Activated naive CD4-positive, alpha-beta T cell treated with Interleukin-2 at 50 U/mL for 16 hours (primary cell): ENCODE data around the gene ADGRD1.

ENCODE experiments used
- DNase-seq: peaks from one replicate; pipeline ENCODE4 v3.0.0-alpha.2; 2020

Gene ADGRD1

DNA sequence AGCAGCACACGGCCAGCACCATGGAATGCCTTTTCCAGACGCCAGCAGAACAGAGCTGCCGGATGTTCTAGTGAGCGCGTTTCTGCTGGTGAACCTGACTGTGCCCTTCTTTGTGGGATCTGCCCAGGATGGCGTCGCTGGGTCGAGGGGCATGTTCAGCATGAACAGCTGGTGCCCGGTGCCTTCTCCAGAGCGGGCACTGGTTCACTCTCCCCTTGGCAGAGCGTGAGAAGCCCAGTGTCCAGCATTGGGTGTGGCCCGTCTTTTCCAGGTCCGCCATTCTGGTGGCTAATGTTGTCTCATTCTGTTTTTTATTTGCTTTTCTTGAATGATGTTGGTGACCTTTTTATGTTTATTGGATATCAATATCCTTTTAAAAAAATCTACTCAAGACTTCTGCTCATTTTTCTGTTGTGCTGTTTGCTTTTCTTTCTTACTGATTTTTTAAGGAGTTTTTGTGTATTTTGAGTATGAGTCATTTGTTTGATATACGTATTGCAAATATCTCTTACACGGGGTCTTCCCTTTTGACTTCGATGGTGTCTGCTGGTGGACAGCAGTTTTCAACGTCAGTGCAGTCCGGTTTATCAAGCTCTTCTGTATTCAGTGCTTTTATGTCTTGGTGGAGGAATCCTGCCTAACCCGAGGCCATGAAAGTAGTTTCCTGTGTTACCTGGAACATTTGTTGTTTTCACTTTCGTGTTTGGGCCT lies 74.3 kb downstream of the ADGRD1 start:
- no peak for DNase-seq

DNA sequence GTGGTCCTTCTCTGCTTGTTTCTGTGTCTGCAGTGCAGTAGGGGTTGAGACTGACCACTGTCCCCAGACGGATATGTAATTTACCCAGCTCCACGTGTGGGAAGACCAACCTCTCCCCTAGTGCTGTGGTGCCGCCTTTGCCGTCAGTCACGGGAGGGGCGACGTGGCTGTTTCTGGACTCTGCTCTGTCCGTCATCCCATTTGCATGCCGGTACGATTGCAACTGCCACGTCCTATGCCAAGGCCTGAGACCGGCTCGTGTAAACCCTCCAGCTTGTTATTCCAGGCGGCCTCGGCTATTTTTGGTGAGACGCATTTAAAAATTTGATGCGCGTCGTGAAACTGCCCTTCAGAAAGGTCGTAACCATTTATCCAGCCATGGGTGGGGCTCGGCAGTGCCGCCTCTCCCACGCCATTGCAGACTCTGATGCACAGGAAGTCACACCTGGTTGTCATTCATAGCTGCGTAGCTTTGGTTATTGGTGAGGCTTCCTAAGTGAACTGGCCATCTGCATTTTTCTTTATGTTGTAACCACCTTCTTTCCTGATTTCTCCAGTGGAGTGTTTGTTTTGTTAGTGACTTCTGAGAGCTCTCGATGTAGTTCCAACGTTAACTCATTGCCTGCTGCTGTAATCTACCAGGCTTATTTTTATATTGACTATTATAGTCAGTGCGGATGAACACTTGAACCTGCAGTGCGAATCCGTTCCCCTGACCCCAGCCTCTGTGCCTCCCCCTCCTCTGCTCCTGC lies 75.1 kb downstream of the ADGRD1 start:
- DNase-seq = no peak

DNA sequence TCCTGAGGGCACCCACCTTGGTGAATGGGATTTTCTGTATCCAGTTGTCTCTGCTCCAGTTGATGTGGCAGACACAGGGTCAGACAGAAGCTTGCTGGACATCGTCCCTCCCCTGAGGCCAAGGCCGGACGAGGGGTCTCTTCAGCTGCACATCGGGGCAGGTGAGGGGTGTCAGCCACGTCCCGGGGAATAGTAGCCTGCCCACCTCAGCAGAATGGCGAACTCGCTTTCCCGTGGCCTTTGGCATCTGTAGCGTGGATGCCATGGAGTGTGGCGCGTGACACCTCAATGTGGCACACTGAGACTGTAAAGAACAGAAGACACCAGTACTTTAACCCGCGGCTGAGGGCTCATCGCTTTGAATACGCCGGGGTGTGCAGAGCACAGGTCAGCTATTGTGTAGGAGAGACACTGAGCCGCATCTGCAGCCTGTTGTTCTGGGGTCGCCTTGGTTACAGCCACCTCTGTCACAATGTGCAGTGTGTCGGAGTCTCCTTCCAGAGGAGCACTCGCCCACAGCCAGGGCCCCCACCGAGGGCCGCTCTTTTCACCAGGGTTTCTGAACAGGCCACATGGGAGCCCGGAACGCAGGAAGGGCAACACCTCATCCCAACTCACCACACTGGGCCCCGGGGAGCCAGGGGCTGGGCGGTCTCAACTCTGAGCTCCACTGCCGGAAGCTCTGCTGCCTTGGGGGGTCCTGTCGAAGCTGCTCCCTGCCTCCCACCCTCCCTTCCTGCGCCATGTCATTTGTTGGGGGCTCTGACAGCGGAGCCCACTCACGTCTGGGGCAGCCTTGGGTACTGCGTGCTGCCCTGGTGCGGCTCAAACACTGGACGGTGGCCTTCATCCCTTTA lies 77.0 kb downstream of the ADGRD1 start:
- no peak for DNase-seq

- DNase-seq = no peak
These were observed 78.5 kb downstream of the ADGRD1 start for GRCh38 chr12:131032082-131032750.

GRCh38 chr12:131033486-131033885 lies 79.8 kb downstream of the ADGRD1 start:
- DNase-seq = no peak

DNA sequence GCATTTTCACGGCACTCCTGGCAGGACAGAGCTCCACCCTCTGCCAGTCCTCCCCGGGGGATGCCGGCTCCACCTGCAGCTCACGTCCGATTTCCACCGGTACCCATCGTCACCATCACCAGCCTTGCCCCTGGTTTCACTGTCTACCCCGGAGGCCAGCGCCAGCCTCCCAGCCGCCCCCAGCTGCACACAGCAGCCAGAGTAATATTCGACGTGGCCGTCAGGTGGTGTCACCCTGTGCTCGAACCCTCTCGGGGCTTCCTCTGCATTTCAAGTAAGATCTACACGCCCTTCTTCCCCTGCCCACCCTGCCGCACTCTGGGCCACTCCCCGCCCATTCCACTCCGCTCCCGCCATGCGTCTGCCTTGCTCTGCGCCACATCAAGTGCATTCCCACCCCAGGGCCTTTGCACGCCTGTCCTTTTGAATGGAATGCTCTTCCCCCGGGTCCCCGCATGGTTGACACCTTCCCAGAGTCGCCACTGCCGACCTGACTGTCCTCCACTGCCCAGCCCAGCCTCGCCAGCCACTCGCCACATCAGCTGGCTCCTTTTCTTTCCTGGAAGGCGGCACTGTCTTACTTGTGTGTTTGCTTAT lies 80.3 kb downstream of the ADGRD1 start:
- DNase-seq = no peak

DNA sequence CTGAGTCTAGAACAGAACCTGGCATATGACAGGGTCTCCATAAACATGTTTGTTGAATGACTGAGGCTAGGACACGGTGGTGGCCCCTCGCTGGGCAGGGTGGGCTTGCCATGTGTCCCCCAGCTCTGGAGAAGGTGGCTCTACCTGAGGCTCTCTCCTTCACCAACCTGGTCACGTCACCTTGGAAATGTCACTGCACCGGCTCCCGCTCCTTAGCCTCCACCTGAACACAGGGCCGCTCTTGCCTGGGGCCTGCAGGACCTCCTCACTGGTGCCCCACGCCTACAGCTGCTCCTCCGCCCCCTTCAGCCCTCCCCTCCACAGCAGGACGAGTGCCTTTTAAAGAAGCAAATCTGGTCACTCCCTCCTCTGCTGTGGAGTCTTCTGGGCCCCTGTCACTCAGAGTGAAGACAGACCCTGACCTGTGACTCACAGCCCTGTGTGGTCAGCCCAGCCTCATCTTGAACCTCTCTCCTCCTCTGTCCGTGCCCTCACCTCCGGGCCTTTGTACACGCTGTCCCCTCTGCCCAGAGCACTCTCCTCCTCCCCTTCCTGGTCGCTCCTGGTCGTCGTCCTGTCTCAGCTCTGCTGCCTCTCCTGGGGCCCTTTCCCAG lies 81.0 kb downstream of the ADGRD1 start:
- no peak for DNase-seq

DNA sequence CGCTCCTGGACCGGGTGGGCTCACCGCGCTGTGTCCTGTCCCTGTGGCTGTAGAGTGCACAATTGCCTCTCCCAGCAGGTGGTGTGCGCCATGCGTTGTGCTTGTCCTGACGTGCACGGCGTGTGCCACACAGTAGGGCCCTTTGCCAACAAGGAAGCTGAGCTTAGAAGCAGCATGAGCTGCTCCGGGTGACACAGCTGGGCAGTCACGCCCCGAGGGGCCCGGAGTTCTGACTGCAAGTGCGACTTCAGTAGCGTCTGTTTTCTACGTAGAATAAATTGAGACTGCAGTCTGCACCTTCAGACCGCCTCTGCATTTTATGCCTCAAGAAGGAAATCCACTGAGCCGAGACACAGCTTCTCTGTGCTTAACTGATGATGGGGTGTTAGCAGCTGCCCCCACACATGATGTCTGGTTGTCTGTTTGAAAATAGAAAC lies 81.6 kb downstream of the ADGRD1 start:
- DNase-seq = no peak

GRCh38 chr12:131038159-131038558 lies 84.5 kb downstream of the ADGRD1 start:
- no peak for DNase-seq

GRCh38 chr12:131038961-131039950 lies 85.5 kb downstream of the ADGRD1 start:
- no peak for DNase-seq

DNA sequence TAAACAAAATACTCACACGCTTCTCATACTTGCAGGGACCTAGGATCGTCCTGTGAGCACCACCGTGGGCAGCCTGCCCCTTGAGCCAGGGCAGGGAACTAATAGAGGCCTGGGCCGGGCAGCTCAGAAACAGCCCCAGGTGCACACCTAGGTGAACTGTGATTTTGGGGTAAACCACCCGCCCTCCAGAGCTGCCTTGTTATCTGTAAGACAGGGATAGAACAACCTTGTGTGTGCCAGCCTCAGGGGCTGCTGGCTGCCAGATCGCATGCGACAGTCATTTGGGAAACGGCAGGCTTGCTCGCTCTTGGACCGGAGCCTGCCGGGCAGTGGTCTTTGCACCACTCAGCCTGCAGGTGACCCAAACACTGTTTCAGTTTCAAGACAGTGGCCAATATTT lies 86.8 kb downstream of the ADGRD1 start:
- DNase-seq = no peak

- no peak for DNase-seq
These were observed 87.7 kb downstream of the ADGRD1 start for GRCh38 chr12:131041216-131041967.

- DNase-seq = no peak
These were observed 88.5 kb downstream of the ADGRD1 start for GRCh38 chr12:131041968-131042833.

- no peak for DNase-seq
These were observed 89.1 kb downstream of the ADGRD1 start for GRCh38 chr12:131042834-131043245.

DNA sequence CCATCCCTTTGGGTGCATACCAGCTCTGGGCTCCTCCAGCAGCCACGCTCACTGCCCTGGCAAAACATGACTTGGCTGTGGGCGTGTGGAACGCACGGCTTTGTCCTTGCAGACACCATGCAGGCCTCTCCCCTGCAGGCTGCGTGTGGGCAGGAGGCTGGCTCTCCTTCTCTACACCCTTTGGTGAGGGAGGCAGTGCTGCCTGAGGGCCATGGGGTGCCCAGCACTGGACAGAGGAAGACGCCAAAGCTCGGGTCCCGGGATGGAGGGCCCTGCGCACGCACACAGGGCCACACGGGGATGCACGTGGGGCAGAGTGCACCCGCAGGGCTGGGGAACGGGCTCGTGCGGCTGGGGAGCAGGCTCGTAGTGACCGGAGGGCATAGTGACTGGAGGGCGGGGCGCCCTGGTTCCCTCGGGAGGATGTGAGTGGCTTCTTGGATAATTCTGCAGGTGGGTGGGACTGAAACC lies 89.7 kb downstream of the ADGRD1 start:
- no peak for DNase-seq

DNA sequence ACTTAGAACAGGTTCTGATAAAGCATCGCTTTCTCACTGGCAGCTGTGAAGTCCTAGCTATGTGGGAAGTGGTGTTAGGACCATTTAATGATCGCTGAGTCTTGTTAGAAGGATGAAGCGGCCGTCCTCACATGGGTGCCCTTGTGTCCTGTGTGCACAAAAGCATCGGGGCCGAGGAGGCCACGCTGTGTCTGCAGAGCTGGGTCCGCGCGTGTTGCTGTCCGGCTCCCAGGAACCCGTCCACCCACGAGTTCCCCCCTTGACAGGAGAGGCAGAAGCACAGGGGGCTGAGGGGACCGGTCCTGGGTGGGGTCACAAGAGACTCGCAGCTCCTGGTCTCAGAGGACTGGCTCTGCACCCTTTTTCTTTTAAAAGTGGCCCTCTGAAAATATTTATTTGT lies 90.4 kb downstream of the ADGRD1 start:
- no peak for DNase-seq

GRCh38 chr12:131044760-131045381 lies 91.2 kb downstream of the ADGRD1 start:
- no peak for DNase-seq
